A673 (cell line): ENCODE data around the gene TGFA.

Experiments
- CTCF ChIP-seq: fragments of 300-800, 200-600 bp; sonication (generic); conservative IDR thresholded peaks from 2 replicates; pipeline ENCODE4 v1.5.1; 2017; ENCODE audit warnings: low read depth, mild to moderate bottlenecking, antibody characterized with exemption, low read length, moderate library complexity, mixed read lengths
- EZH2 ChIP-seq: fragments of 200-600 bp; sonication (generic); IDR thresholded peaks from 2 replicates; pipeline ENCODE4 v1.6.1; 2017; ENCODE audit warnings: borderline replicate concordance, low read depth, mild to moderate bottlenecking, mixed read lengths, antibody characterized with exemption, low read length; ENCODE audit not compliant: poor library complexity, severe bottlenecking

GRCh38 chr2:70484086-70484485 lies 69.5 kb downstream of the TGFA start:
- no peak for TF ChIP-seq CTCF
- TF ChIP-seq EZH2 = no peak
